Common myeloid progenitor, CD34-positive (primary cell): Measurements from ENCODE around the gene CSK.
A peak's percentile ranks its signal among the peaks of the same experiment; 100 is the strongest.

Experiments used
- CTCF ChIA-PET: fragments of 350-600 bp; sonication (Branson Sonifier 250); formaldehyde crosslinking; loops from one replicate; lab custom pipeline; 2021; ENCODE audit warnings: antibody characterized with exemption; lab: Charles Lee
- POLR2A ChIA-PET: fragments of 350-600 bp; sonication (Branson Sonifier 250); formaldehyde crosslinking; loops from one replicate; lab custom pipeline; 2021; ENCODE audit warnings: antibody characterized with exemption; lab: Charles Lee
- DNase-seq, 3 donors: peaks; one replicate each; pipeline versions ENCODE4 v3.0.0 to v3.0.0-alpha.2; 2013
- H3K27ac ChIP-seq, 2 experiments: 1 replicate in 1 of 2; 2 replicates in 1 of 2; pipeline ENCODE4 v1.7.0; 2013; ENCODE audit warnings: inconsistent platforms in 2 of 2, low read length in 2 of 2, mild to moderate bottlenecking in 2 of 2, low read depth in 1 of 2, moderate library complexity in 1 of 2; ENCODE audit not compliant: severe bottlenecking in 2 of 2, insufficient read depth in 1 of 2, poor library complexity in 1 of 2
- H3K27me3 ChIP-seq, 5 experiments: replicated peaks in 2 of 5; 1 replicate in 3 of 5; 2 replicates in 2 of 5; pipeline versions ENCODE4 v1.6.1 to v1.7.0; 2013; ENCODE audit warnings: low read length in 4 of 5, mild to moderate bottlenecking in 2 of 5, moderate library complexity in 2 of 5, inconsistent platforms in 1 of 5; ENCODE audit not compliant: insufficient read depth in 5 of 5, control insufficient read depth in 4 of 5
- H3K36me3 ChIP-seq, 4 experiments: 1 replicate in 2 of 4; 2 replicates in 2 of 4; pipeline versions ENCODE4 v1.6.1 to v1.7.0; 2013; ENCODE audit warnings: low read length in 3 of 4, control low read depth in 1 of 4, mild to moderate bottlenecking in 1 of 4; ENCODE audit not compliant: control insufficient read depth in 4 of 4, insufficient read depth in 4 of 4
- H3K4me1 ChIP-seq, 4 experiments: 1 replicate in 3 of 4; 2 replicates in 1 of 4; pipeline versions ENCODE4 v1.6.1 to v1.7.1; 2013; ENCODE audit warnings: low read length in 3 of 4, mild to moderate bottlenecking in 3 of 4, control low read depth in 1 of 4, inconsistent platforms in 1 of 4, moderate library complexity in 1 of 4; ENCODE audit not compliant: control insufficient read depth in 4 of 4, insufficient read depth in 4 of 4; ENCODE audit errors: control extremely low read depth in 1 of 4
- H3K4me3 ChIP-seq, 7 experiments: 1 replicate in 4 of 7; 2 replicates in 3 of 7; pipeline versions ENCODE4 v1.5.1 to v1.7.0; 2013; ENCODE audit warnings: mild to moderate bottlenecking in 7 of 7, low read length in 6 of 7, moderate library complexity in 6 of 7, inconsistent platforms in 2 of 7, low read depth in 2 of 7, control low read depth in 1 of 7; ENCODE audit not compliant: insufficient read depth in 4 of 7, control insufficient read depth in 1 of 7; ENCODE audit errors: extremely low read depth in 1 of 7
- H3K9me3 ChIP-seq, 5 experiments: 1 replicate in 4 of 5; 2 replicates in 1 of 5; pipeline versions ENCODE4 v1.6.1 to v1.7.1; 2013; ENCODE audit warnings: low read length in 4 of 5, mild to moderate bottlenecking in 2 of 5, inconsistent platforms in 1 of 5, low read depth in 1 of 5, moderate library complexity in 1 of 5; ENCODE audit not compliant: control insufficient read depth in 4 of 5, insufficient read depth in 2 of 5; ENCODE audit errors: control extremely low read depth in 1 of 5
- WGBS: methylation state at CpG from one replicate; pipeline ENCODE4 v1.1.5; 2013; ENCODE audit not compliant: insufficient coverage; 5-methylcytosine and 5-hydroxymethylcytosine counted together

The CSK gene

DNA sequence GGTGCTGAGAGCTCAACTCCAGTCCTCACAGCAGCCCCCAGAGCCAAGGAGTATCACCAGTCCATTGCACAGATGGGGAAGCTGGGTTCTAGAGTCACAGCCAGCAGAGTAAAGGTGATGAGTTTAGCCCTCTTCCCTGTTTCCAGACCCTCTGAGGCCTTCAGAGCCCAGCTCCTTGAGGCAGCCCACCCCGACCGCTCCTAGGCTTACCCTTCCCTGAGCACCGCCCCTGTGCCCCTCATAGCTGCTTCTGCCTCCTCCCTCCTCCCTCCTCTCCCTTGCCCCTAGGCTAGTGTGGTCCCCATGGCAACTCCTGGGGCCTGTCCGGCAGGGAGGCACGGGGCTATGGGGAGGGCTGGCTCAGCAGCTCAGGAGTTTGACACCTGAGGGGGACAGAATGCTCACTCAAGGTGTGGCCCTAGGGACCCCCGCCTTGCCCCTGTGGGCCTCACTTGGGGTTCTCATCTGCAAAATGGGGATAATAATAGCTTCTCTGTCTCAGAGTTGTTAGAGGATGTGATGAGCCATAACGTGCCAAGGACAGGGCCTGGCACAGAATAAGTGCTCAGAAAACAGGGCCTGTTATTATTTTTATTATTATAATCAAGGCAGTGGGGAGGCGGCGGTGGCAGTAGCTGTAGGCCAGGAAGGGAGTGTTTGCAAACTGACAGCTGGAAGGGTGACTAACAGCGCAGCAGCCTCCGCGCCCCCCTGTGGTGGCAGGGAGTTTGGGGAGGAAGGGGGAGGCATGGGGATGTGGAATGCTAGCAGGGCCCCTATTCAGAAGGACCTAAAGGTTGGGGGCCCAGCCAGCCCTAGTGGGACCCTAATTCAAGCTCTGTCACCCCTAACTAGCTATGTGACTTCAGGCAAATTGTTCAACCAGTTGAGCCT lies 11.5 kb downstream of the CSK start:
- H3K27ac ChIP-seq, result peak overlapping the region; percentile 19 to 89
- POLR2A ChIA-PET, result interaction anchor here (1.1 to 4.7 kb wide), 4 partner anchors 11 to 22 kb away, joined by 5 to 31 read pairs (median 8); partner anchors contain the start of gene CSK
- WGBS, result 52% methylated on average over 7 of the region's 12 CpGs
- peaks cover 0 to 44% (median 8%) of the 10 kb centered on the region in 4 experiments for H3K36me3 ChIP-seq
- no peak overlapping the region for H3K4me3 ChIP-seq
- H3K9me3 ChIP-seq, result no peaks in the 10 kb centered on the region
- CTCF ChIA-PET, result interaction anchor here (0.9 to 20.4 kb wide), 17 partner anchors 10 to 167 kb away, joined by 3 to 1027 read pairs (median 4); partner anchors contain the start of genes CSK and CYP1A2
- H3K27me3 ChIP-seq, result no peaks in the 10 kb centered on the region
- H3K4me1 ChIP-seq, result peaks cover 38 to 86% (median 81%) of the 10 kb centered on the region in 4 experiments
- DNase-seq, result peak in 2 of 3 donors; percentile 78 to 81

DNA sequence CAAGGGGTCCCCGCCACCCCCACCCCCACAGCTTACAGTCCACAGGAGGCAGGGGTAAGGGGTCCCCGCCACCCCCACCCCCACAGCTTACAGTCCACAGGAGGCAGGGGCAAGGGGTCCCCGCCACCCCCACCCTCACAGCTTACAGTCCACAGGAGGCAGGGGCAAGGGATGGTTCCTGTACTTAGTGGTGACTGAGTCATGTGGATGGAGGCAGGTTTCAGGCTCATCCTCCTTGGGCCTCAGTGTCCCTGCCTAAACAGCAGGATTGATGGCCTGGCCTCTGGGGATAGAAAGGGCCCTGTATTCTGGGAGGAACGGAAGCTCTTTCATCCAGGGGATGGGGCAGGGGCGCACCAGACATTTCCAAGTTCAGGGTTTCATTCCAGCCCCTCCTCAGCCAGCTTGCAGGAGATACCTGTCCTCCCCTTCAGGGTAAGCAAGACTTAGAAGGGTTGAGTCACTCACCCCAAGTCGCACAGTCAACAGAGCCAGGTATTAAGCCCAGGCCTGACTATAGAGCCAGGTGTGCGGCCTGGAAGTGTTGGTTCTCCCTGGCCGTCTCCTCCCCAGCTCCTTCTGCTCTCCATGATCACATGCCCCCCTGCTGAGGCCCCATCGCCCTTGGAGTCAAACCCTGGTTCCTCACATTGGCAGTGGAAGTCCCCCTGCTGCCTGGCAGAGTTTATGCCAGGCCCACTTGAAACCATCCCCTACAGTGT lies 12.5 kb downstream of the CSK start:
- peak overlapping the region in 1 of 2 experiments; percentile 62 for H3K27ac ChIP-seq
- ChIA-PET POLR2A (interaction anchor here (1.1 to 4.7 kb wide), 3 partner anchors 12 to 23 kb away, joined by 6 to 31 read pairs (median 11); partner anchors contain the start of gene CSK), CTCF (interaction anchor here (0.9 to 20.4 kb wide), 15 partner anchors 9 to 168 kb away, joined by 3 to 1027 read pairs (median 4); partner anchors contain the start of gene CSK)
- peaks cover 3 to 54% (median 13%) of the 10 kb centered on the region in 4 experiments for H3K36me3 ChIP-seq
- WGBS, result 95% methylated on average over 4 of the region's 9 CpGs
- no peaks in the 10 kb centered on the region for H3K27me3 ChIP-seq
- no peak overlapping the region for H3K4me3 ChIP-seq
- H3K9me3 ChIP-seq, result no peaks in the 10 kb centered on the region
- DNase-seq, result no peak
- peaks cover 37 to 85% (median 81%) of the 10 kb centered on the region in 4 experiments for H3K4me1 ChIP-seq

DNA sequence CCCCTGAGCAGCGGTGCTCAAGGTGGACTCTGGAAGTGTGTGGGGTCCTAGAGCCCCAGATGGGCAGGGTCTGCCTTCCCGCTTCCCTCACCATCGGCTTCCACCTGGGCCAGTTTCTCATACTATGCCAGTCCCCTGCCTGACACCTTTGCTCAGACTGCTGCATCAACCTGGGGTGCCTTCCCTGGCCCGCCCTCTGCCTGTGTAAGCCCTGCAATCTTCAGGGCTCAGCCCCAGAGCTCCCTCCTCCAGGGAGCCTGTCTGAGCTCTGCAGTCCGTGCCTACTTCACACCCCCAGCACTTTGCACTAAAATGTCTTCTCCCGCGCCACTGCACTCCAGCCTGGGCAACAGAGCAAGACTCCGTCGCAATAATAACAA lies 13.1 kb downstream of the CSK start:
- Histone ChIP-seq H3K27ac (peak overlapping the region in 1 of 2 experiments; percentile 62), H3K4me1 (peaks cover 33 to 85% (median 81%) of the 10 kb centered on the region in 4 experiments), H3K27me3 (no peaks in the 10 kb centered on the region), H3K9me3 (no peaks in the 10 kb centered on the region), H3K36me3 (peaks cover 6 to 60% (median 17%) of the 10 kb centered on the region in 4 experiments), H3K4me3 (no peak overlapping the region)
- WGBS, result 84% methylated on average over 4 of the region's 9 CpGs
- no peak for DNase-seq
- POLR2A ChIA-PET, result no interaction called here
- CTCF ChIA-PET, result interaction anchor here (1.0 to 20.4 kb wide), 6 partner anchors 12 to 161 kb away, joined by 3 to 1027 read pairs (median 8); partner anchors contain the start of gene CSK

DNA sequence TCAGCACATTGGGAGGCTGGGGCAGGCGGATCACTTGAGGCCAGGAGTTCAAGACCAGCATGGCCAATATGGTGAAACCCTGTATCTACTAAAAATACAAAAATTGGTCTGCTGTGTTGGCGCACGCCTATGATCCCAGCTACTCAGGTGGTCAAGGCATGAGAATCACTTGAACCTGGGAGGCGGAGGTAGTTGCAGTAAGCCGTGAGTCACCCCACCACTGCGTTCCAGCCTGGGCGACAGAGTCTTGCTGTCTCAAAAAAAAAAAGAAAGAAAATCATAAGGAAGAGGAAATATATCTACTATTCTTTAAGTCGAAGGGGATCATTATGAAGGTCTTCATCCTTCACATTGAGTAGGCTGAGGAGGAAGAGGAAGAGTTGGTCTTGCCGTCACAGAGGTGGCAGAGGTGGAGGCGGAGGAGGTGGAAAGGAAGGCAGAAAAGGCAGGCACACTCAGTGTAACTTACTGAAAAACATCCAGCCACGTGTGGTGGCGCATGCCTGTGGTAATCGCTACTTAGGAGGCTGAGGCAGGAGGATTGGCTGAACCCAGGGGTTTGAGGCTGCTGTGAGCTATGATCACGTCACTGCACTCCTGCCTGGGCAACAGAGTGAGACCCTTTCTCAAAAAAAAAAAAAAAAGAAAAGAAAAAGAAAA lies 14.2 kb downstream of the CSK start:
- Histone ChIP-seq H3K27ac (peak overlapping the region in 1 of 2 experiments; percentile 52), H3K36me3 (peaks cover 7 to 71% (median 23%) of the 10 kb centered on the region in 4 experiments), H3K4me3 (no peak overlapping the region), H3K4me1 (peaks cover 26 to 84% (median 78%) of the 10 kb centered on the region in 4 experiments), H3K9me3 (no peaks in the 10 kb centered on the region), H3K27me3 (no peaks in the 10 kb centered on the region)
- ChIA-PET CTCF (interaction anchor here (1.0 to 20.4 kb wide), 6 partner anchors 9 to 180 kb away, joined by 3 to 1027 read pairs (median 18); partner anchors contain the start of gene CSK), POLR2A (no interaction called here)
- WGBS, result 95% methylated on average over 9 of the region's 14 CpGs
- no peak for DNase-seq

DNA sequence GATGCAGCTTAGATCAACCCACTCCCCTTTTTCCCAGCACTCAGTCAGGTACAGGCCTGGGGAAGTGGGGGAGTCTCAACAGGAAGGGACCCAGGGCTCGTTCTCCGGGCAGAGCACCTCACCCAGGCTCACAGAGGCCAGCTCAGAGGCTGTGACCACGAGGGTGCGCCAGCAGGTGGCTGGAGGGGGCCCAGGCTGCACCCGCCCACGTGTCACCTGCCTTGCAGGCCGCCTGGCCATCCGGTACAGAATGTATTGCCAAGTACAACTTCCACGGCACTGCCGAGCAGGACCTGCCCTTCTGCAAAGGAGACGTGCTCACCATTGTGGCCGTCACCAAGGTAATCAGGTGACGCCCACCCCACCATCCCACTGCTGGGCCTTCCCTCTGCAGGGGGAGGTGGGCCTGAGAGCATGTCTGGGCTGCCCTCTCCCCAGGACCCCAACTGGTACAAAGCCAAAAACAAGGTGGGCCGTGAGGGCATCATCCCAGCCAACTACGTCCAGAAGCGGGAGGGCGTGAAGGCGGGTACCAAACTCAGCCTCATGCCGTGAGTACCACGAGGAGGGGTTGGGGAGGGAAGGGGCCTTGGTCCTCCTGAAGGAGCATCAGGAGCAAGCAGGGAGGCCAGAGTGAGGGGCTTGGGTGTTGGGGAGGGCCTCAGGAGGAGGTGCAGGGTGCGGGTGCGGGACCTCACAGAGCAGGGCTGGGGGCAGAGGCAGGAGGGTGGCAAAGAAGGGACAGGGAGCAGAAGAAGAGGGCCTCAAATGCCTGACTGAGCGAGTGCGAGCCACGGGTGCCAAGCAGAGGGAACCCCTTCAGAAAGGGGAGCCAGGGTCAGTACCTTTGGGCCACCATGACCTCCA lies 16.7 kb downstream of the CSK start:
- H3K4me1 ChIP-seq, result peaks cover 11 to 58% (median 53%) of the 10 kb centered on the region in 4 experiments
- 72% methylated on average over 25 of the region's 25 CpGs for WGBS
- no peaks in the 10 kb centered on the region for H3K27me3 ChIP-seq
- no peaks in the 10 kb centered on the region for H3K9me3 ChIP-seq
- peaks cover 15 to 79% (median 41%) of the 10 kb centered on the region in 4 experiments for H3K36me3 ChIP-seq
- DNase-seq, result no peak
- POLR2A ChIA-PET, result interaction anchor here (1.3 to 1.7 kb wide), 3 partner anchors 15 to 28 kb away, joined by 3 to 10 read pairs (median 8); partner anchors contain the start of gene CSK
- H3K27ac ChIP-seq, result peak overlapping the region; percentile 33 to 64
- CTCF ChIA-PET, result interaction anchor here (0.9 to 20.4 kb wide), 13 partner anchors 10 to 411 kb away, joined by 3 to 1027 read pairs (median 7); partner anchors contain the start of genes CSK and ULK3
- no peak overlapping the region for H3K4me3 ChIP-seq
